Loucy (cell line): Measurements from ENCODE around the gene ENPEP.

ENCODE experiments used
- EZH2phosphoT487 ChIP-seq: fragments of 200-600 bp; IDR thresholded peaks from 2 replicates; pipeline ENCODE4 v1.6.1; 2018; ENCODE audit warnings: antibody characterized with exemption, mild to moderate bottlenecking, moderate library complexity, borderline replicate concordance
- TF ChIP-seq, protein P1 (sequence below): fragments of 200-600 bp; sonication (generic); conservative IDR thresholded peaks from 2 replicates; pipeline ENCODE4 v1.5.1; 2014; ENCODE audit warnings: mild to moderate bottlenecking, antibody characterized with exemption, low read length

DNA sequence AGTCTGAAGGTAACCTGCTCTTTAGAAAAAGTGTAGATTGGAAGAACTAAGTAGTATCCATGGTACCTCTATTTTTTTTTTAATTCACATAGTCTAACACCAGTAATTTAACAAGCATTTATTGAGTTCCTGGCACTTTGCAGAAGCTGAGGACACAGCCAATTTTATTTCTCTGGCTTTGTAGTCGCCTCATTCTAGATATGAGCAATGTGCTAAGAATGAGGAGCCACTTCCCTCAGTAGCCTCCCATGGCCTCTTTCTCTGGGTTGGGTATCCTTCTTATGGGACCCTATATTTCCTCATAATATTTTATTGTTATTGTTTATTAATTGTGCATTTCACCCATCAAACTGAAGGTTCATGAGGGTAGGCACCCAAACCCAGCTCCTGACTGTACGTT is 67.6 kb downstream of the ENPEP start:
- TF ChIP-seq, protein P1, sequence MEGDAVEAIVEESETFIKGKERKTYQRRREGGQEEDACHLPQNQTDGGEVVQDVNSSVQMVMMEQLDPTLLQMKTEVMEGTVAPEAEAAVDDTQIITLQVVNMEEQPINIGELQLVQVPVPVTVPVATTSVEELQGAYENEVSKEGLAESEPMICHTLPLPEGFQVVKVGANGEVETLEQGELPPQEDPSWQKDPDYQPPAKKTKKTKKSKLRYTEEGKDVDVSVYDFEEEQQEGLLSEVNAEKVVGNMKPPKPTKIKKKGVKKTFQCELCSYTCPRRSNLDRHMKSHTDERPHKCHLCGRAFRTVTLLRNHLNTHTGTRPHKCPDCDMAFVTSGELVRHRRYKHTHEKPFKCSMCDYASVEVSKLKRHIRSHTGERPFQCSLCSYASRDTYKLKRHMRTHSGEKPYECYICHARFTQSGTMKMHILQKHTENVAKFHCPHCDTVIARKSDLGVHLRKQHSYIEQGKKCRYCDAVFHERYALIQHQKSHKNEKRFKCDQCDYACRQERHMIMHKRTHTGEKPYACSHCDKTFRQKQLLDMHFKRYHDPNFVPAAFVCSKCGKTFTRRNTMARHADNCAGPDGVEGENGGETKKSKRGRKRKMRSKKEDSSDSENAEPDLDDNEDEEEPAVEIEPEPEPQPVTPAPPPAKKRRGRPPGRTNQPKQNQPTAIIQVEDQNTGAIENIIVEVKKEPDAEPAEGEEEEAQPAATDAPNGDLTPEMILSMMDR, result no peak
- no peak for TF ChIP-seq EZH2phosphoT487
